GM18907 (cell line): ENCODE data around the gene PAFAH2.

Experiments used
- ATAC-seq: cut with Tn5 transposase; IDR thresholded peaks from one replicate; pipeline ENCODE4 v1.9.1; 2021; ENCODE audit warnings: mild to moderate bottlenecking, moderate library complexity; ENCODE audit not compliant: unreplicated experiment

PAFAH2 gene

GRCh38 chr1:26015358-26015757, 17.5 kb upstream of the PAFAH2 start:
- no peak for ATAC-seq

- no peak for ATAC-seq
Observed at GRCh38 chr1:26014179-26014578, 16.3 kb upstream of the PAFAH2 start.

GRCh38 chr1:26012864-26013263, 15.0 kb upstream of the PAFAH2 start:
- no peak for ATAC-seq

- ATAC-seq = no peak
Observed at GRCh38 chr1:26010825-26011224, 13.0 kb upstream of the PAFAH2 start.

GRCh38 chr1:26009796-26010447, 12.1 kb upstream of the PAFAH2 start:
- ATAC-seq = no peak

GRCh38 chr1:26006710-26007109, 8.8 kb upstream of the PAFAH2 start:
- ATAC-seq = no peak

GRCh38 chr1:26005434-26006105, 7.7 kb upstream of the PAFAH2 start:
- no peak for ATAC-seq

GRCh38 chr1:26003756-26004155, 5.9 kb upstream of the PAFAH2 start:
- no peak for ATAC-seq

- no peak for ATAC-seq
Observed at GRCh38 chr1:26003262-26003661, 5.4 kb upstream of the PAFAH2 start.

- ATAC-seq = no peak
Observed at GRCh38 chr1:25999041-25999800, 1.4 kb upstream of the PAFAH2 start.

- ATAC-seq = no peak
Observed at GRCh38 chr1:25996966-25997827, 666 bp downstream of the PAFAH2 start.

- no peak for ATAC-seq
Observed at GRCh38 chr1:25994402-25995150, 3.3 kb downstream of the PAFAH2 start.

- ATAC-seq = no peak
Observed at GRCh38 chr1:25993197-25993951, 4.5 kb downstream of the PAFAH2 start.

- ATAC-seq = no peak
Observed at GRCh38 chr1:25992689-25993171, 5.1 kb downstream of the PAFAH2 start.

GRCh38 chr1:25991937-25992688, 5.8 kb downstream of the PAFAH2 start:
- no peak for ATAC-seq

GRCh38 chr1:25990702-25991395, 7.0 kb downstream of the PAFAH2 start:
- no peak for ATAC-seq

GRCh38 chr1:25990251-25990650, 7.6 kb downstream of the PAFAH2 start:
- ATAC-seq = no peak
